HG03439 (cell line): ENCODE results near the gene GRK4.
"Not testable (repeated sequence)": the region's sequence is repeated elsewhere in the genome, so short reads cannot be mapped to it uniquely, and the experiment has no call there.

Source experiments
- ATAC-seq: cut with Tn5 transposase; IDR thresholded peaks from one replicate; pipeline ENCODE4 v1.9.1; 2021; ENCODE audit warnings: mild to moderate bottlenecking, moderate library complexity; ENCODE audit not compliant: unreplicated experiment

GRK4 gene

DNA sequence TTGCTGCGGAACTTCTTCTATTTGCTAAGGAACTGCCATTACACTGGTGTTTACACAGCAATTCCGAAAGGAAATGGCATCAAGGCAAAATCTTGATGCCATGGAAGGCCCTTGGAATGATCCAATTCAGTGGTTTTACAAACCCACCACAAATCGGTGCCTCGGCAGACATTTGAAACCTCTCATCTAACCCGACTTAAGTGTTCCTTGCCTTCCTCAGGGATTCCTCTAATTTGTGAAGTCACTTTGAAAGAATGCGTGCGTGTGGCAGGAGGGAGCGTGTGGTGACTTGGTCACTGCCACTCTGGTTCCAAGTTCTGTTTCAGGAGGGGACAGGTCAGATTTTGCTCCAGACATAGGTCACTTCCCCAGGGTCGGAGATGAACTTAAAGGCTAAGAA lies 4.9 kb upstream of the GRK4 start:
- no peak for ATAC-seq

DNA sequence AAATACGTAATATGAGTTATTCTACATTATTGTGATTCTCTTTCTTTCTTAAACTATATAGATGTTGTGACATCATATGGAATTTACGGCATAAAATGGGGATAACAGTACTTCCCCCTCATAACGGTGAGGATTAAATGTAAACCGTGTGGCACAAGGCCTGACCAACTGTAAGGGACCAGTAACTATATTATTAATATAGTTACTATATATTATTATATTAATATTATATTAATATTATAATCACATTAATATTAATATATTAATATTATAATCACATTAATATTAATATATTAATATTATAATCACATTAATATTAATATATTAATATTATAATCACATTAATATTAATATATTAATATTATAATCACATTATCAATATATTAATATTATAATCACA lies 2.9 kb upstream of the GRK4 start:
- ATAC-seq, result not testable (repeated sequence)

DNA sequence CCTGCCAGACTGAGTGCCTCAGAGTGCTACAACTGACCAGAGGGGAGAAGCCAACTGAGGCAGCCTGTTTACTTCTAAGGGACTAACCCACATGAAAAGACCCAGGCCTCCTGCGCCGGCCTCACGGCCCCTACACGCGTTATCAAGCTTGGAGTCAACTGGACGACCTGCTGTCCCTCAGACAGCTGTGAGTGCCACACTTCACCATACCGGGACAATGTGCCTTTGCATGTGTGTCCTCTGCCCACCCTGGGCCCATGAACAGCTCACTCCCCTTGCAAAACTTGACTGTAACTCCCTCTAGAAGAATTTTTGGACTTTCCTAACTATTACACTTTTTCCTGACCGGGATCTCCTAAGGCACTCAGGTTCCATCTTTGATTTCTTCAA lies 2.0 kb upstream of the GRK4 start:
- no peak for ATAC-seq

DNA sequence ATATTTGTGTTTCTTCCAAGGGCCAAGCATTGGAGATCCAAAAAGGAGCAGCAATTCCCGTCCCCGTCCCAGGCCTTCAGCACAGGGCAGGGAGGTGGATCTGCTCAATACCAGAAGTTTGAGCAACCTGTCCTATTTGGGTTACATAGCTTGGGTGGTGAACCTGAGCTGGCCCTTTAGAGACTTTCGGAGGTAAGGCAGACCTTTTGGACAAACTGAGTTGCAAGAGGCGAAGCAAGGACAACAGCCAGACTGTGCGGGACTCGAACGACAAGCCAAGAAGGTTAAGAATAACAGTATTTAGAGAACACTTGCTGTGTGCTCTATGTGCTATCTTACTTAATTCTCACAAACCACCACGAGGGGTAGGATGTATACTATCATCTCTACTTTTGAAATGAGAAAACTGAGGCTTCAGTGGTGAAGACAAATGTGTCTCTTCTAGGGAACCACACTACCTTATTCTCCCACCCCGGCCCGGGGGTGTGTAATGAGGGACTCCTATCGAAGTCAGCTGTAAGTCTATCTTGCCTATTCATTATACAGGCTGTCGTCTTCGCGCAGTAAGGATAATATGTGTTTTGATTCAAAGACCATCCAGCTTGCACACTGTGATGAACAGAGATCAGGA lies 1.4 kb upstream of the GRK4 start:
- no peak for ATAC-seq

DNA sequence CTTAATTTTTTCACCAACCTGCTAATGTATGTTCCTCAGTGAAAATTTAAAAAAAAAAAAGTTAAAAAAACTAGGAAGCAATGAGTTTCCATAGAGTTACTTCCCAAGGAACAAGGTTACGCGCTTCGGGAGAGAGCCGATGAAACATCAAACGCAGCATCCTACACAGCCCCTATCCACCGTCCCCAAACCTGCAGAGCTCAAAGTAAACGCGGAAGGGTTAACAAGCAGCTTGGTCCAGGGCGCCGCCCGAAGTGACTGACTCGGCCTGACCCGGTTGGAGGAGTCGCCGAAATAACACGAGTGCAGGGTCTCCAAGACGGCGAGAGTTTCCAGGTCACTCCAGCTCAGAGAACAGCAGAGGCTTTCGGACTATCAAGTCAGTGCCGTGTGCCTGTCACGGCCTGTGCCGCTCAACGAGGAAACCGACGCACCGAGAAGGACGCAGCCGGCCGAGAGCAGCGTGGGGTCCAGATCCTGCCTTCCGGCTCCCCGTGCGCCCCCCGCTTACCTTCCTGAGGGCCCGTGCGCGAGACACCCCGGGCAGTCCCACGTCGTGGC lies 677 bp upstream of the GRK4 start:
- ATAC-seq, result peak; percentile 32

DNA sequence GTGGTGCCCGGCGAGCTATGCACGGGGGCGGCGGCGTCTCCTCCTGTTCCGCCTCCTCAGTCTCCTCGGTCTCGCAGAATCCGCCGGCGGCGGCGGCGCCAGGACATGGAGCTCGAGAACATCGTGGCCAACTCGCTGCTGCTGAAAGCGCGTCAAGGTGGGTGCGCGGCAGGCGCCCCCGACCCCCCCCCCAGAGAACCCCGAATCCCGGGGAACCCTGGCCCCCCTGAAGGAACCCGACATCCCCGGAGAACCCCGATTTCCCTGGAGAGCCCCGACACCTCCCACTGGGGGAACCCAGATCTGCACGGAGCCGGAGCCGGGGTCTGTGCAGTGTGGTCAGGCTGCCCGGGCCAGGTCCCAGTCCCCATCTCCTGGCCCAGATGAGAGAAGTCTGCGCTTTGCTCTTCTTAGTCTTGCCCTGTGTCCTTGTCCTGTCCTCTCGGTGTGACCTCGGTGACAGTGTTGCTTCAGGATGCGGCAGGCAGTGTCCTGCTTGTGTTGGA lies 648 bp downstream of the GRK4 start:
- no peak for ATAC-seq

DNA sequence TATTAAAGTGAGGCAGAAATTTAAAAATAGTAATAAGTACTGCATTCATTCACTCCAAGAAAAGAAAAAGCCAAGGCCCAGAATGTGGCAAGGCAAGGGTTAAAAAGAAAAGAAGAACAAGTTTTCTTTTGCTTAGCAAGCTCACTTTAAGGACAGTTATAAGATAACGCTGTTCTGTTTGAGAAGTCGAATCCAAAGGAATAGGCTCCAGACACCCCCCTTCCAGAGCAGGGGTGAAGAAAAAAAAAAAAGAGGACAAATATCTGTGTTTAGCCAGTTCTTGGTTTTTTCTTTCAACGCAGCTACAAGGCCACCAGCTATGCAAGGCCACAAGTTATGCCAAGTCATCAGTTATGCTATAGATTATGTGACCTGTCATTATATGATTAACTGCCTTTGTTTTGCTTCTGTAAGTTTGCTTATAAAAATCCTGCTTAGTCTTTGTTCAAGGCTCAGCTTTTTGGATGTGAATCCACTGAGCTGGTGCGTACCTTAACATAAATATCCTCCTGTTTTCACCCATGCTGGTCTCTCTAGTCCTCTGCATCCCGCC lies 1.4 kb downstream of the GRK4 start:
- ATAC-seq, result no peak

DNA sequence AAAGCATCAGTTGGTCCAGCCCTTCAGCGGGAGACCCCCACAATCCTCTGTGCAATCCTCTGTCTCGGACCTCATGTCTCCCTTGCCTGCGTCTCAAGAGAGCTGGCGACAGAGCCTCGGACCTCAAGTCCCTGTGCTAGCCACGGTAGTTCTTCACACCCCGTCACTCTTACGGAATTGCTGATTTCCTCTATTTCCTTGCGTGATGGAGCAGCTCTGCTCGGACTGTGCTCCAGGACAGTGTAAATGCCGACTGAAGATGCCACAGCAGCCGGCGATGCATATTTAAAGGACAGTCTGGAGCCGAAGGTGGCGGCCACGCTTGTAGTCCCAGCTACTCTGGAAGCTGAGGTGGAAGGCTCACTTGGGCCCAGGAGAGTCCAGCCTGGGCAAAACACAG lies 1.9 kb downstream of the GRK4 start:
- no peak for ATAC-seq

DNA sequence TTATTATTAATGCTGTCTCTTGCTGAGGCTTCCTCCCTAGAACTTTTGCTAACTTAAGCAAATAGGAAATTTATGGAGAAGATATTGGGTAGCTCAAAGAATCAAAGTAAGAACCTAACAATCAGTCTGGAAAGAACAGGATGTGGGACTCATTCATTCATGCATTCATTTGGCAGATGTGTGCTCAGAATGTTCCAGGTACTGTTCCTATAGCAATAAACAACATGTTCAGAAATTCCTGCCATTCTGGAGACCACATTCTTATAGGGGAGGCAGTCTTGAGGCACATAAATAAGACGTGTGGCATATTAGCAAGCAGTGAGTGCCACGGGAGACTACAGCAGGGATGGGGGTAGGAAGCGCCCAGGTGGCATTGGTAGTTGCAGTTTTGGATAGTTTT lies 5.0 kb downstream of the GRK4 start:
- ATAC-seq, result no peak

DNA sequence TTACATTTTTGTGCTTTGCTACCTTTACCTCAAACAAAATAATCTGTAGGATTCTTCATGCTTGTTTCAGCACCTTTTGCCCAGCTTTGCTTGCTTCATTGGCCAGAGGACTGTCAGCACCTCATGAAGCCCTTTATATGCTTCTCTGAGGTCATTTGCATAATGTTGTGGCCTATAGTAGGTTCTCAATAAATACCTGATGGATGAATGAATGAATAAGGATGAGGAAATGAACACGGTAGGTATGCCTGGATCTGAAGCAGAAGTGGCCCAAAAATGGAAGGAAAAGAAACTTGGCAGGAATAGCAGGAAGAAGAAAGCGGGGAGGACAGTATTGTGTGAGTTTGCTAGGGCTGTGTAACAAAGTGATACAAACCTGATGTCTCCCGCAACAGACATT lies 7.9 kb downstream of the GRK4 start:
- no peak for ATAC-seq

DNA sequence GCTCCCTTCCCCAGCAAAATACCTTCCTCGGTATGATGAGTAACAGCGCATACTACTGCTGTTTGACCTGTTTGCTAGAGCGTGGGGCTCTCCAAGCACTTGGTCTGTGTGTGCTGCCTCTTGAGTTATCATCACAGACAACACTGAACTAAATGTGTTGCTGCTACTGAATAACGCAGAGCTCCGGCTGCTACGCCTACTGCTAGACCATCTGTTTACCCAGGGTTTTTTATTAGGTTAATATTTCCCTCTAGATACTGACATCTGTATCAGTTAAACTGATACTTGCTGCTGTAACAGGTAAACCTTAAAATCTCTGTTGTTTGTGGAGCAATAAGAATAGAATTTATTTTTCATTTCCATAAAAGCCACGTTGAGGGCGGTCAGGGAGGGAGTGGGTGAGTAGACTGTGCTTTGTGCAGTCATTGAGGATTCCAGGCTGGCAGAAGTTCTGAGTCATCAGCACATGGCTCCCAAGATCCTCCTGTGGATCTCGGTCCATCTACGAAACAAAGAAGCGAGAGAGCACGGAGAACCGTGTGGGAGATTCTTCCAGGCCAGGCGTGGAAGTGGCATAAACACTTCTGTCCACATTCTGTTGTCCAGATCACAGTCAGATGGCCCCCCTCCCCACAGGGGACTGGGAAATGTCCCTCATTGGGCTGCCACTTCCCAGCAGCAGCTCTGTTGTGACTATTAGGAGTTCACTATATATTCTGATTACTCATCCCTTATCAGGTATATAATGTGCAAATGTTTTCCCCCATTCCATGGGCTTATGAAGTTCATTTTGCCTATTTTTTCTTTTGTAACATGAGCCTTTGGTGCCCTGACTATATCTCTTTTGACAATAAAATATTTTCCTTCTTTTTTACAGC lies 14.1 kb downstream of the GRK4 start:
- no peak for ATAC-seq

DNA sequence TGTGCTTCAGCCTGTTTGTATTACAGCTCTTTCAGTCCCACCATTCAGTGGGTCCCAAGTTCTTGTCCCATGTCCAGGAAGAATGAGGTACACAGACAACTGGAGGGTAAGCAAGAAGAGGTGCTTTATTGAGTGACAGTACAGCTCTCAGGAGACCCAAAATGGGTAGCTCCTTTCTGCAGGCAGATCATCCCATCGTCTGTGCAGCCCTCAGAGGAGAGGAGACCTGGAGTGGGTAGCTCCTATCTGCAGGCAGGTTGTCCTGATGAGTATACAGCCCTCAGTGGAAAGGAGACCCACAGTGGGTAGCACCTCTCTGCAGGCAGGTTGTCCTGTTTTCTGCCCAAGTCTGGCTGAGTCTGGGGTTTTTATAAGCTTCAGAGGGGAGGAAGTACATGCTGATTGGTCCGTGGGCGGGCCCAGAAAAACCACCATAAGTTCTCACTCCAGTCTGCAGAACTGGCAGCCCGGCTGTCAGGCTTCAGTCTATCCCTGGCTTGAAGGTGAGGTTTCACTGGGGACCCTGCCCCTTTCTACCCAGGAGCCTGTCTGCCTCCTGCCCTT lies 18.0 kb downstream of the GRK4 start:
- no peak for ATAC-seq

DNA sequence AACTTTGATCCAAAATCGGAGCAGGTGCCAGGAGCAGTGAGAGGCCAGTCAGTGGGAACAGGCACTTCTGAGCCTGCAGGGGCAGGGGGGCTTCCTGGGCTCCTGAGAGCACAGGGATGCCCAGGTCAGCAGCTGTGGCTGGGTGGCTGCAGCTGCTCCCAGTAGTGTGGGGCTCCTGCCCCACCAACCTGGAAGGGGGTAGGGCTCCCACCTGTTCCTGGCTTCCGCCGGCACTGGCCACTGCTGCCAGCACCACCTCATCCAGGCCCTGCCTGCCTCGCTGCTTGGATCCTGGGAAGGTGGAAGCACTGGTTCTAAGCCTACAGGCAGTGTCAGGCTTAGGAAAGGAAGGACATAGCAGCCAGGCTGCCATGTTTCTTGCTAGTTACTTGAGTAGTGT lies 18.6 kb downstream of the GRK4 start:
- no peak for ATAC-seq

DNA sequence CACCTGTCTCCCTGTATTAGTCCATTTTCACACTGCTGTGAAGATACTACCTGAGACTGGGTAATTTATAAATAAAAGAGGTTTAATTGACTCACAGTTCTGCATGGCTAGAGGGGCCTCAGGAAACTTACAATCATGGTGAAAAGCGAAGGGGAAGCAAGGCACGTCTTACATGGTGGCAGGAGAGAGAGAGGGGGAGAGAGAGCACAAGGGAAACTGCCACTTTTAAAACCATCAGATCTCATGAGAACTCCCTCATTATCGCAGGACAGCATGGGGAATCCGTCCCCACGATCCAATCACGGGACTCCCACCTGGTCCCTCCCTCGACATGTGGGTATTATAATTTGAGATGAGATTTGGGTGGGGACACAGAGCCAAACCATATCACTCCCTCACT lies 20.3 kb downstream of the GRK4 start:
- not testable (repeated sequence) for ATAC-seq

DNA sequence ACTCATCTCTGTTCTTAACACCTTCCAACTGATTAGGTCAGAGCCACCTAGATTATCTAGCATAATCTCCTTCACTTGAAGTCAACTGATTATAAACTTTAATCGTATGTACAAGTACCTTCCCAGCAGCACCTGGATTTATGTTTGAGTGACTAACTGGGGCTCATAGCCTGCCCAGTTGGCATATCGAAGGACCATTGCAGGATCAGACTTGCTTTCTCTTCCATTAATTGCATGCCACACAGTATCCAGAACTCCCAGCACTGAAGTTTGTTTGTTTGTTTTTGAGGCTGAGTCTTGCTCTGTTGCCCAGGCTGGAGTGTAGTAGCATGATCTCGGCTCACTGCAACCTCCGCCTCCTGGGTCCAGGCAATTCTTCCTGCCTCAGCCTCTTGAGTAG lies 27.9 kb downstream of the GRK4 start:
- no peak for ATAC-seq

DNA sequence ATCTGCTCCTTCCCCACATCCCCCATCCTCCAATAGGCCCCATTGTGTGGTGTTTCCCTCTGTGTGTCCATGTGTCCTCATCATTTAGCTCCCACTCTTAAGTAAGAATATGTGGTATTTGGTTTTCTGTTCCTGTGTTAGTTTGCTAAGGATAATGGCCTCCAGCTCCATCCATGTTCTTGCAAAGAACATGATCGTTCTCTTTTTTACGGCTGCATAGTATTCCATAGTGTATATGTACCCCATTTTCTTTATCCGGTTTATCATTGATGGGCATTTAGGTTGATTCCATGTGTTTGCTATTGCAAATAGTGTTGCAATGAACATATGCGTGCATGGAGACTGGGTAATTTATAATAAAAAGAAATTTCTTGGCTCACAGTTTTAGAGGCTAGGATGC lies 31.5 kb downstream of the GRK4 start:
- no peak for ATAC-seq

DNA sequence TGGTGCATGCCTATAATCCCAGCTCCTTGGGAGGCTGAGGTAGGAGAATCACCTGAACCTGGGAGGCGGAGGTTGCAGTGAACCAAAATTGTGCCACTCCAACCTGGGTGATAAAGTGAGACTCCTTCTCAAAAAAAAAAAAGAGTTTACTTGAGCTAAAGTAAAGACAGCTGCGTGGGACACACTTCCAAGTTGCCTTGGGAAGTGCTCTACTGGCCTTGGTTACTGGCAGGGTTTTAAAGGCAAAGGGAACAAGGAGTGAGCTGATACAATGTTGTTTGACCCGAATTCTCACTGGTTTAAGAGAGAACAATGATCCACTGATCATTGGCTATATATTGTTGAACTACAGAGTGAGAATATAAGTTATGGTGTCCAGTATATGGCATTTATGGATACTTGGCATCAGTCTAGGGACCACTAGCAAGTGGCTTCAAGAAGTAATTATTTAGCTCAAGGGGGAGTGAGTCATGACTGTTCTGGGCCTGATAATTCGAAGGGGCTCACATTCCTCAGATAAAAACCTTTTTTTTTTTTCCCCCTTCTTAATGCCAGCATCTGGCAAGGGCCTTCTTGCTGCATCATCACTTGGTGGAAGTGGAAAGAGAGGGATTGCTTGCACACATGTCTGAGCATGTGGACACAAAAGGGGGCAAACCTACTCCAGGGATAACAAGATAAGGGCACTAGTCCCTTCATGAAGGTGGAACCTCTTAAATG lies 32.3 kb downstream of the GRK4 start:
- ATAC-seq, result no peak

DNA sequence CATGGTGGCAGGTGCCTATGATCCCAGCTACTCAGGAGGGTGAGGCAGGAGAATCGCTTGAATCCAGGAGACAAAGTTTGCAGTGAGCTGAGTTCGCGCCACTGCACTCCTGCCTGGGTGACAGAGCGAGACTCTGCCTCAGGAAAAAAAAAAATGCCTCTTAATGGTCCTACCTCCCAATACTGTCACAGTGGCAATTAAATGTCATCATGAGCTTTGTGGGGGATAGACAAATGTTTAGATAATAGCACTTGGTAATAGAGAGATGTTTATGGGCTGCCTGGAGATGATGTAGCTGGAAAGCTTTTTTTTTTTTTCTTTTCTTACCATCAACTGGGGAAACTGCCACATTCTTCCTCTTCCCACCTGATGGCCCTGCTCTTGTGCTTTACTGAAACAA lies 33.0 kb downstream of the GRK4 start:
- no peak for ATAC-seq

DNA sequence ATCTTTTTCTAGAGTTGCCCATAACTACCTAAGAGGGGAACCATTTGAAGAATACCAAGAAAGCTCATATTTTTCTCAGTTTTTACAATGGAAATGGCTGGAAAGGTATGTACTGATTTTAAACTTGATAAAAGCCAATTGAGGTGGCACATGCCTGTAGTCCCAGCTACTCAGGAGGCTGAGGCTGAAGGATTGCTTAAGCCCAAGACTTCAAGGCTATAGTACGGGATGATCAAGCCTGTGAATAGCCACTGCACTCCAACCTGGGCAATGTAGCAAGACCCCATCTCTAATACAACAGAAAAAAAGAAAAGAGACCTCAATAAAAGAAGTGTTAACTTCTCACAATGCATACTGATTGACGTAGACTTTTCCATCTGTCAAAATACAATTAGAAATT lies 44.4 kb downstream of the GRK4 start:
- no peak for ATAC-seq

DNA sequence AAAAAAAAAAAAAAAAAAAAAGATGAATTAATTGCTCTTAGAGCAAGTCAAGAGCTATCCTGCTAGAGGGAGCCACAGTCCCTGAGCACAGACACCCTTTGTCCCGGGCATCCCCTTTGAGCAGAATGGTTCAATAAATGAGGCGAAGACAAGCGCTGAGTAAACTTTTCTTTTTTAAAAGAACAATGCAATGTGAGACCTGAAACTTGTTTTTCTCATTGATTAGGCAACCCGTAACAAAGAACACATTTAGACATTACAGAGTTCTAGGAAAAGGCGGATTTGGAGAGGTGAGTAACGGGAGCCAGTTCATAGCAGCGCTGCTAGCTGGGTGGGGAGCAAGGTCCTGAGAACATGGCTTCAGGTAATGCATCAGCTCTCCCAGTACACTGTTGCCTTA lies 46.1 kb downstream of the GRK4 start:
- ATAC-seq, result no peak

DNA sequence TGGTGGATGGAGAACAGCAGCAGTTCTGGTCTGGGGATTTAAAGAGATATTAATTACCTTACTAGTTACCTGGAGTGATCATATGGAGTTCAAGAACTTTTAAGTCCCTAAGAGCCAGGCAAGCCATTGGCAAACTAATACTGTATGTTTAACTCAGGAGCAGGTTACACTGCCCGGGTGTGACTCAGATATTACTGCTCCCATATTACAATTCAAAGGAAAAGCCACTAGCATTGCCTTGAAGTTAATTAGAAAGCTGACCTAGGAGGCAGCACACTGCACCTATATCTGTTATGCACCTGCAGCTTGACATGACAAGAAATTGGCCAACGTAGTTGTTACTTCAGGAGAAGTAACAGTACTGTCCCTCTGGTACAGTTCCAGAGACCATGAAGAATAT lies 47.2 kb downstream of the GRK4 start:
- no peak for ATAC-seq
